ENCODE measurements around the gene CCDC17.
A peak's percentile ranks its signal among the peaks of the same experiment; 100 is the strongest.
"Not testable (repeated sequence)": the region's sequence is repeated elsewhere in the genome, so short reads cannot be mapped to it uniquely, and the experiment has no call there.

The CCDC17 gene

DNA sequence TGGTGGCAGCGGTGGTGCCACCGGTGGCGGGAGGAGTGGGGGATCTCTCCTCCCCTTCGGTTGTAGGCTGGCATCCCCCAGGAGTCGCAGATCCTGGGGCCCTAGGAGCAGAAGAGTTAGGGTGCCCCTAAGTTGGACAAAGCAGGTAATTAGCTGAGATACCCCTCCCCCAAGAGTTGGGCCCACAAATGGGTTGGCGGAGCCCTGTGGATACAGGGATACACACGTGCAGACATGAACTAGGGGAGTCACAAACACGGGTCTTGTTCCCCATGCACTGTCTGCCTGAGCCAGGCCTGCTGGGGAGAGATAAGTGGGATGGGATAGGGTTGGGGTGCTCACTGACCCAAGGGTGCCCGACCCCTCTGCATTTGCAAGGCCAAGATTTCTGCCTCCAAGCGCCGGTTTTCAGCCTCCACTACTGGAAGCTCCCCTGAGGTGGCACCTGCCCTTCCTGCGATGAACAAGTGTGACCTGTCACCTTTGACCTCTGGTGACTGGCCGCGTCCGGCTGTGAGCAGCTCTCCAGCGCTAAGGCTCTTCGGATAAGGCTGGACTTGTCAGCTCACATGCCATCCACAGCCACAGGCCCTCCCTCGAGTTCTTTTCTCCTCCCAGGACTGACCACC, 1.8 kb downstream of the CCDC17 start:
- DNase-seq (ENCODE audit: low read depth, low spot score), result peak; percentile 39

DNA sequence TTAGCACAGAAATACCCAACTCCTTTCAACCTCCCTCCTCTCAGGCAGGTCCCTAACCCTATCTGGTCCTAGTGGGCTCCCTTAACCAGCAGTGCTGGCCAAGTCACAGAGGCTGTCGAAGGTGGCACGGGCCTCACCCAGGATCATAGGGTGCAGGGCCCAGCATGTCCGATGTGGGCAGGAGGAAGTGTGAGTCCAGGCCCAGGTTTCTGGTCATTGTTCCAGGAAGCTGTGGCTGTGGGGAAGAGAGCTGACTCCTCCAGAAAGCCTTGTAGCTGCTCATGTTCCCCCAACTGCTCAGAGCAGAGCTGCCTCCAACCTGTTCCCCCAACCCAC, 2.4 kb downstream of the CCDC17 start:
- DNase-seq (ENCODE audit: low read depth, low spot score), result no peak

DNA sequence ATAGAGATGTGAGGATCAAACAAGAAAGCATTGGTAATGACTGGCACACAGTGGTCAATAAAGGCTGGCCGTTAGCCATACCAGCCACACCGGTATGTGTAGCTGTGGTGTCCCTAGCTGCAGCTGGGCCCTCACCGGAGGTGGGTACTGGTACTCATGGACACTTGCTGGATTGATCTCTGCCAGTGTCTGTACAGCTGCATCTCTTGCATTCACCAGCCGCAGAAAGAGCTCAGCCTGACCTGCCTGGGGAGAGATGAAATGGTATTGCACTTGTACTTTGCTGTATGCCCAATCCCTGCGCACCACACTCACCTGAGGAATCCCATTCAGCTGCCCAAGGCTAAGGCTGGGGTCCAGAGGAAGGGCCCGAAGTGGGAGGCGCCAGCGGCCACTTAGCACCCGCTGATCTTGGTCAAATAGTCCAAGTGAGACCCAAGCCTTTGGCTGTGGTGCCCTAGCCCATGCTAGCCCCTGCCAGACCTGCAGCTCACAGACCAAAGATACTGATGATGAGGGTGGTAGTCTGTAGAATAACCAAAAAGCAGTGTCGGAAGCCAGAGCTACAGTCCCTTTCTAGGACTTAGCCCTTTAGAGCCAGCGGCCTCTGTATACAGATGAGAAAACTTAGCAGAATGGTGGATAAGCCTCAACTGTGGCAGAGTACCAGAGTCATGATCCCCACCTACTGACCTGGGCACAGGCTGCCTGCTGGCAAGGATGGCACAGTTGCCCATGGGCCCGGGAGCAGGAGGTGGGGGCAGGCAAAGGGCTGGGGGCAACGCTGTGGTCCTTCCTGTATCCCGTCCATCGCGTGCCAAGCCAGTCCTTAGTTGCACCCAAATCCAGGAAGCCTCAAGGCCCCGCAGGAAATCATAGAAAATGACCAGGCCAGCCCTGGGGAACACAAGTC, 3.0 kb downstream of the CCDC17 start:
- no peak for DNase-seq (ENCODE audit: low read depth, low spot score)

DNA sequence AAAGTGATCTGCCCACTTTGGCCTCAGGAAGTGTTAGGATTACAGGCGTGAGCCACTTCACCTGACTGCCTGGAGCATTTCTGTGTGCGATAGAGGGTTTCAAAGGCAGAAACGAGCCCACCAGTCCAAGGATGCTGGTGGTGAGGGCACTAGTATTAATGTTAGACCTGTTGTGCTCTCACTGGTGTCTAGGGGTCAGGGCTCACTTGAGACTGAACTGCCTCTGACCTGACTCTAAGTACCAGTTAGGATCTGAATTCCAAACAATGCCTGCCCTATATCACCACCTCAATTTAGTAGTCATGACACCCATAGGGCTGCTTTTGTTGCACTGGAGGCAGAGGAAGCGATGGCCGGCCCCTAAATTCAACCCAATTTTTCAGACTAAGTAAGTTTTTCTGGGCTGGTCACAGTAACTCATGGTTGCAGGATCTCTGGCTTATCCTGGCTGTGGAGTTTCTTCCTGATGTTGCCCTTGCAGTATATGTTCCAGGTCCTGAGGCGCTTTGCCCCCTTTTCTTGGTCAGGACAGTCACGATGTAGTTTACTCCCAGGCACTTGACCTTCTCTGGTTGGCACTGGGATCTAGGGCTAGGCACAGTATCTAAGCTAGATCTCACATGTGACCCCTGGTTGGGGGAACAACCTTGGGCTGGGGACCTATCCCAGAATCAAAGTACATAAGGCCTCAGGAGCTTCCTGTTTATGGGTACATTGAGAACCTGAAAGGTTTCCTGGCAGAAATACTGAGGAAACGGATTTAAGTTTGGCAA, 4.5 kb downstream of the CCDC17 start:
- DNase-seq (ENCODE audit: low read depth, low spot score), result no peak

GRCh38 chr1:45617618-45618017, 6.2 kb downstream of the CCDC17 start:
- DNase-seq (ENCODE audit: low read depth, low spot score), result no peak

- no peak for DNase-seq (ENCODE audit: low read depth, low spot score)
These were observed 8.0 kb downstream of the CCDC17 start for GRCh38 chr1:45615885-45616284.

GRCh38 chr1:45612941-45613579, 10.8 kb downstream of the CCDC17 start:
- no peak for DNase-seq (ENCODE audit: low read depth, low spot score)

DNA sequence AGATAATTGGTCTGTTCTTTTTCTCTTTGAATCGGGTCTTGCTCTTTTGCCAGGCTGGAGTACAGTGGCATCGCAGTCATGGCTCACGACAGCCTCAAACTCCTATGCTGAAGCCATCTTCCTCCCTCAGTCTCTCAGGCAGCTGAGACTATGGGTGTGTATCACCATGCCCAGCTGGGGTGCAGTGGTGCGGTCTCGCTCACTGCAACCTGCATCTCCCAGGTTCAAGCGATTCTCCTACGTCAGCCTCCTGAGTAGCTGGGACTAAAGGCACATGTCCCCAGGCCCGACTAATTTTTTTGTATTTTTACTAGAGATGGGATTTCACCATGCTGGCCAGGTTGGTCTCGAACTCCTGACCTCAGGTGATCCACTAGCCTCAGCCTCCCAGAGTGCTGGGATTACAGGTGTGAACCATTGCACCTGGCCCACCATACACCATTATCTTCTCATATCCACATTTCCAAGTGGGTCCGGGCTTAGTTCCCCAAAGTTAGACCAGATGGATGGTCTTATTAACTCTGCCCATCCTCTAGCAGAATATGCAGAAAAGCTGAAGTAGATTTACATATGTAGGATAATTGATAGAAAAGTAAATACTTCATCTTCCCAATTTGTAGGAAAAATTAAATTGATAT, 13.1 kb downstream of the CCDC17 start:
- DNase-seq (ENCODE audit: low read depth, low spot score), result no peak

DNA sequence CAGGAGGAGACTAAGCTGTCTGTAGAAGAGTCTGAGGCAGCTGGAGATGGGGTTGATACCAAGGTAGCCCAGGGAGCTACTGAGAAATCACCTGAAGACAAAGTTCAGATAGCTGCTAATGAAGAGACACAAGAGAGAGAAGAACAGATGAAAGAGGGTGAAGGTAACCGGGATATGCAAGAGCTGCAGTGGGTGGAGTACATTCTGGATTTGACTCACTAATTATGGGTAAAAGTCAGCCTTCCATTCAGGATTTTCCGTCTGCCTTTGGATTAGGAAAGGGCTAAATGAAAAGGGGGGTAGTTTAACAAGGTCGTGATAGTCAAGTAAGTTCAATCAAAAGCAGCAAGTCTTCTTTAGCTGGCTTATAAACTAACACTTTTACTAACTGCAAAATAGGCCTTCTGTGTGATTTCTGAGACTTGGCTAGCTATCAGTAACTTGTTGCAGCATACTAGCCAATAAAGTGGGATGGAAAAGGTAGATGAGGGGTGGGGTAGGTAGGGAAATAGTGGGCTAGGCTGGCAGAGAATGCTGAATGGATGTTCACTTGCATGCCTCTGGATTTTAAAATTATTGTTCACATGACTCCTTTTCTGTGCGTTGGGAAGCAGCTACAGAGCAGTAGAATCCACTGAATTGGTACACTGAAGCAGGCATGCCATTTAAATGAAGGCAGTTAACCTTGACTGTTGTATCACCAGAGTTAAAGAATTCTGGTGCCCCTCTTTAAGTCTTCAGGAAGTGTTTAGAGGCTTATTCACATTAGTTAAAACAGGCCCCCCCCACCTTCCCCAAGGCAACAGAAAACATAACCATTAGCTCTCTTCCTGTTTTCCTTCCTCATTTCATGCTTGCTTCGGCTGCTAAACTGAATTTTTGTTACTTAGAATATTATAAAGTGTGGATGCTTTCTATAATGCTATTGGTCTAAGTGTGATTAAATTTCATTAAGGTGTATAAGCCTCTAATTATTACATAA, 15.4 kb downstream of the CCDC17 start:
- no peak for DNase-seq (ENCODE audit: low read depth, low spot score)

DNA sequence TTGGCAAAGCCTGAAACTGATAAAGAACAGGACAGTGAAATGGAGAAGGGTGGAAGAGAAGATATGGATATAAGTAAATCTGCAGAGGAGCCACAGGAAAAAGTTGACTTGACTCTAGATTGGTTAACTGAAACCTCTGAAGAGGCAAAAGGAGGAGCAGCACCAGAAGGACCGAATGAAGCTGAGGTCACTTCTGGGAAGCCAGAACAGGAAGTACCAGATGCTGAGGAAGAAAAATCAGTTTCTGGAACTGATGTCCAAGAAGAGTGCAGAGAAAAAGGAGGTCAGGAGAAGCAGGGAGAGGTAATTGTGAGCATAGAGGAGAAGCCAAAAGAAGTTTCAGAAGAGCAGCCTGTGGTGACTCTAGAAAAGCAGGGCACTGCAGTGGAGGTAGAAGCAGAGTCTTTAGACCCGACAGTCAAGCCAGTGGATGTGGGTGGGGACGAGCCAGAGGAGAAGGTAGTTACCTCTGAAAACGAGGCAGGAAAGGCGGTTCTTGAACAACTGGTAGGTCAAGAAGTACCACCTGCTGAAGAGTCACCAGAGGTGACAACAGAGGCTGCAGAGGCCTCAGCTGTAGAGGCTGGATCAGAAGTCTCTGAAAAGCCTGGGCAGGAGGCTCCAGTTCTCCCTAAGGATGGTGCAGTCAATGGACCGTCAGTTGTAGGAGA, 16.3 kb downstream of the CCDC17 start:
- DNase-seq (ENCODE audit: low read depth, low spot score), result no peak

GRCh38 chr1:45604239-45604638, 19.6 kb downstream of the CCDC17 start:
- DNase-seq (ENCODE audit: low read depth, low spot score), result no peak

DNA sequence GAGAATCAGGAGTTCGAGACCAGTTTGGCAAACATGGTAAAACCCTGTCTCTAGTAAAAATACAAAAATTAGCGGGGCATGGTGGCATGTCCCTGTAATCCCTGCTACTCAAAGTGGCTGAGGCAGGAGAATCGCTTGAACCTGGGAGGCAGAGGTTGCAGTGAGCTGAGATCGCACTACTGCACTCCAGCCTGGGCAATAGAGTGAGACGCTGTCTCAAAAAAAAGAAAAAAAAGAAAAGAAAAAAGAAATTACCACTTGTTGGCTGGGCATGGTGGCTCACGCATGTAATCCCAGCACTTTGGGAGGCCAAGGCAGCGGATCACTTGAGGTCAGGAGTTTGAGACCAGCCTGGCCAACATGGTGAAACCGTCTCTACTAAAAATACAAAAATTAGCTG, 27.1 kb downstream of the CCDC17 start:
- DNase-seq (ENCODE audit: low read depth, low spot score), result not testable (repeated sequence)

DNA sequence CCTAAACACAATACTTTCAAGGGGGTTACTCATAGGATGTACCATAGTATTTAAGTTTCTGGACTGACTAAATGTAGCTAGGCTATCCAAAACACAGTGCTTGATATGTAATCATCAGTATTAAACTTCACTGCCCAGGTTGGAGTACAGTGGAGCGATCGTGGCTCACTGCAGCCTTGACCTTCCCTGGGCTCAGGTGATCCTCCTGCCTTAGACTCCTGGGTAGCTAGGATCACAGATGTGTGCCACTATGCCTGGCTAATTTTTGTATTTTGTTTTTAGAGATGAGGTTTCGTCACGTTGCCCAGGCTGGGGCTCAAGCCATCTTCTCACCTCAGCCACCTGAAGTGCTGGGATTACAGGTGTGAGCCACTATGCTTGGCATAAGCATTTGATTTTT, 29.4 kb downstream of the CCDC17 start:
- DNase-seq (ENCODE audit: low read depth, low spot score), result no peak

GRCh38 chr1:45589861-45590260, 34.0 kb downstream of the CCDC17 start:
- no peak for DNase-seq (ENCODE audit: low read depth, low spot score)

DNA sequence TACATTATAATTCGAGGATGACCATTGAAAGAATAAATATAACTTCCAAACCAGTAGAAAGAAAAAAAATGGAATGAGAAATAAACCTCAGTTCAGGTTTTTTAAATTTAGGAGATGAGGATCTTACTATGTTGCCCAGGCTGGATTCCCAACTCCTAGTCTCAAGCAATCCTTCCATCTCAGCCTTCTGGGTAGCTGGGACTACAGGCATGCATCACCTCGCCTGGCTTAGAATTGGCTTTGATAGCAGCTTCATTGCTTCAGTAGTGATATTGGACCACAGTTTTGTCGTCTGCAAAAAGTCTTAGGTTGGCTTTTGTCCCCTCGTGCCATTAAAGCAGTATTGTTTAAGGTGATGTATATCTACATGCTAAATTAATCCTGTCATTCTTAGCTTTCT, 37.1 kb downstream of the CCDC17 start:
- no peak for DNase-seq (ENCODE audit: low read depth, low spot score)

- peak; percentile 27 for DNase-seq (ENCODE audit: low read depth, low spot score)
These were observed 38.3 kb downstream of the CCDC17 start for GRCh38 chr1:45585496-45586075.

- no peak for DNase-seq (ENCODE audit: low read depth, low spot score)
These were observed 38.8 kb downstream of the CCDC17 start for GRCh38 chr1:45585110-45585426.

GRCh38 chr1:45584351-45585109, 39.3 kb downstream of the CCDC17 start:
- peak; percentile 95 for DNase-seq (ENCODE audit: low read depth, low spot score)

All from ELF-1 (cell line).